Measurements from ENCODE around the gene SIRPB2.
"Not testable (repeated sequence)": the region's sequence is repeated elsewhere in the genome, so short reads cannot be mapped to it uniquely, and the experiment has no call there.

The SIRPB2 gene

GRCh38 chr20:1509237-1509636 lies 18.0 kb upstream of the SIRPB2 start:
- Mint-ChIP-seq H3K27ac (no peak overlapping the region), H3K4me1 (ENCODE audit: low read depth) (no peaks in the 10 kb centered on the region), H3K27me3 (peaks cover 6% of the 10 kb centered on the region), H3K9me3 (peaks cover 8% of the 10 kb centered on the region), H3K4me3 (no peak overlapping the region), H3K36me3 (ENCODE audit: low read depth) (no peaks in the 10 kb centered on the region)

GRCh38 chr20:1508574-1508973 lies 17.4 kb upstream of the SIRPB2 start:
- H3K9me3 Mint-ChIP-seq, result peaks cover 8% of the 10 kb centered on the region
- H3K36me3 Mint-ChIP-seq (ENCODE audit: low read depth), result no peaks in the 10 kb centered on the region
- peaks cover 3% of the 10 kb centered on the region for H3K4me1 Mint-ChIP-seq (ENCODE audit: low read depth)
- no peak overlapping the region for H3K27ac Mint-ChIP-seq
- H3K4me3 Mint-ChIP-seq, result no peak overlapping the region
- peaks cover 7% of the 10 kb centered on the region for H3K27me3 Mint-ChIP-seq

GRCh38 chr20:1507276-1507675 lies 16.1 kb upstream of the SIRPB2 start:
- H3K27ac Mint-ChIP-seq, result no peak overlapping the region
- no peak overlapping the region for H3K4me3 Mint-ChIP-seq
- peaks cover 20% of the 10 kb centered on the region for H3K27me3 Mint-ChIP-seq
- H3K36me3 Mint-ChIP-seq (ENCODE audit: low read depth), result no peaks in the 10 kb centered on the region
- H3K9me3 Mint-ChIP-seq, result no peaks in the 10 kb centered on the region
- peaks cover 5% of the 10 kb centered on the region for H3K4me1 Mint-ChIP-seq (ENCODE audit: low read depth)

GRCh38 chr20:1505871-1506270 lies 14.7 kb upstream of the SIRPB2 start:
- Mint-ChIP-seq H3K4me1 (ENCODE audit: low read depth) (peaks cover 5% of the 10 kb centered on the region), H3K36me3 (ENCODE audit: low read depth) (no peaks in the 10 kb centered on the region), H3K27ac (no peak overlapping the region), H3K27me3 (peaks cover 21% of the 10 kb centered on the region), H3K9me3 (no peaks in the 10 kb centered on the region), H3K4me3 (no peak overlapping the region)

GRCh38 chr20:1505361-1505760 lies 14.1 kb upstream of the SIRPB2 start:
- Mint-ChIP-seq H3K9me3 (no peaks in the 10 kb centered on the region), H3K4me3 (no peak overlapping the region), H3K4me1 (ENCODE audit: low read depth) (peaks cover 5% of the 10 kb centered on the region), H3K27me3 (peaks cover 24% of the 10 kb centered on the region), H3K36me3 (ENCODE audit: low read depth) (no peaks in the 10 kb centered on the region), H3K27ac (no peak overlapping the region)

GRCh38 chr20:1503564-1504227 lies 12.5 kb upstream of the SIRPB2 start:
- Mint-ChIP-seq H3K36me3 (ENCODE audit: low read depth) (no peaks in the 10 kb centered on the region), H3K4me3 (no peak overlapping the region), H3K27ac (no peak overlapping the region), H3K27me3 (peaks cover 38% of the 10 kb centered on the region), H3K4me1 (ENCODE audit: low read depth) (peaks cover 5% of the 10 kb centered on the region), H3K9me3 (no peaks in the 10 kb centered on the region)

GRCh38 chr20:1500496-1500895 lies 9.3 kb upstream of the SIRPB2 start:
- H3K4me1 Mint-ChIP-seq (ENCODE audit: low read depth), result peaks cover 5% of the 10 kb centered on the region
- peaks cover 59% of the 10 kb centered on the region for H3K27me3 Mint-ChIP-seq
- H3K36me3 Mint-ChIP-seq (ENCODE audit: low read depth), result no peaks in the 10 kb centered on the region
- H3K27ac Mint-ChIP-seq, result no peak overlapping the region
- H3K4me3 Mint-ChIP-seq, result no peak overlapping the region
- H3K9me3 Mint-ChIP-seq, result no peaks in the 10 kb centered on the region

- Mint-ChIP-seq H3K27me3 (peaks cover 61% of the 10 kb centered on the region), H3K9me3 (no peaks in the 10 kb centered on the region), H3K4me1 (ENCODE audit: low read depth) (peaks cover 5% of the 10 kb centered on the region), H3K4me3 (no peak overlapping the region), H3K36me3 (ENCODE audit: low read depth) (no peaks in the 10 kb centered on the region), H3K27ac (no peak overlapping the region)
Measured at GRCh38 chr20:1499528-1500420, 8.6 kb upstream of the SIRPB2 start.

- H3K27me3 Mint-ChIP-seq, result peaks cover 54% of the 10 kb centered on the region
- not testable (repeated sequence) for H3K27ac Mint-ChIP-seq; H3K36me3 Mint-ChIP-seq (ENCODE audit: low read depth); H3K4me1 Mint-ChIP-seq (ENCODE audit: low read depth); H3K9me3 Mint-ChIP-seq; H3K4me3 Mint-ChIP-seq
Measured at GRCh38 chr20:1497371-1497770, 6.2 kb upstream of the SIRPB2 start.

- no peaks in the 10 kb centered on the region for H3K9me3 Mint-ChIP-seq
- peaks cover 51% of the 10 kb centered on the region for H3K27me3 Mint-ChIP-seq
- peaks cover 14% of the 10 kb centered on the region for H3K4me1 Mint-ChIP-seq (ENCODE audit: low read depth)
- no peaks in the 10 kb centered on the region for H3K36me3 Mint-ChIP-seq (ENCODE audit: low read depth)
- H3K4me3 Mint-ChIP-seq, result no peak overlapping the region
- no peak overlapping the region for H3K27ac Mint-ChIP-seq
Measured at GRCh38 chr20:1496930-1497329, 5.7 kb upstream of the SIRPB2 start.

- H3K27ac Mint-ChIP-seq, result no peak overlapping the region
- no peaks in the 10 kb centered on the region for H3K36me3 Mint-ChIP-seq (ENCODE audit: low read depth)
- H3K9me3 Mint-ChIP-seq, result no peaks in the 10 kb centered on the region
- H3K27me3 Mint-ChIP-seq, result peaks cover 37% of the 10 kb centered on the region
- peaks cover 14% of the 10 kb centered on the region for H3K4me1 Mint-ChIP-seq (ENCODE audit: low read depth)
- H3K4me3 Mint-ChIP-seq, result no peak overlapping the region
Measured at GRCh38 chr20:1494436-1494835, 3.2 kb upstream of the SIRPB2 start.

- H3K27ac Mint-ChIP-seq, result no peak overlapping the region
- H3K4me1 Mint-ChIP-seq (ENCODE audit: low read depth), result peaks cover 14% of the 10 kb centered on the region
- no peak overlapping the region for H3K4me3 Mint-ChIP-seq
- peaks cover 37% of the 10 kb centered on the region for H3K27me3 Mint-ChIP-seq
- no peaks in the 10 kb centered on the region for H3K9me3 Mint-ChIP-seq
- no peaks in the 10 kb centered on the region for H3K36me3 Mint-ChIP-seq (ENCODE audit: low read depth)
Measured at GRCh38 chr20:1493536-1493935, 2.3 kb upstream of the SIRPB2 start.

- Mint-ChIP-seq H3K4me3 (no peak overlapping the region), H3K4me1 (ENCODE audit: low read depth) (peaks cover 14% of the 10 kb centered on the region), H3K27me3 (peaks cover 25% of the 10 kb centered on the region), H3K9me3 (no peaks in the 10 kb centered on the region), H3K27ac (no peak overlapping the region), H3K36me3 (ENCODE audit: low read depth) (no peaks in the 10 kb centered on the region)
Measured at GRCh38 chr20:1491860-1492642, 831 bp upstream of the SIRPB2 start.

- H3K27ac Mint-ChIP-seq, result no peak overlapping the region
Measured at GRCh38 chr20:1490643-1491195, 501 bp downstream of the SIRPB2 start.

More at GRCh38 chr20:1490643-1491195, 501 bp downstream of the SIRPB2 start:
- no peaks in the 10 kb centered on the region for H3K36me3 Mint-ChIP-seq (ENCODE audit: low read depth)
- H3K4me1 Mint-ChIP-seq (ENCODE audit: low read depth), result peaks cover 14% of the 10 kb centered on the region
- H3K27me3 Mint-ChIP-seq, result peaks cover 21% of the 10 kb centered on the region
- no peak overlapping the region for H3K4me3 Mint-ChIP-seq
- no peaks in the 10 kb centered on the region for H3K9me3 Mint-ChIP-seq
